SU-DHL-6 (cell line): ENCODE results near the gene PLIN5.

Experiments
- H2AFZ ChIP-seq: fragments of 200-600 bp; sonication (generic); 2 replicates; pipeline ENCODE4 v1.6.1; 2014; ENCODE audit warnings: low read depth, mild to moderate bottlenecking, moderate library complexity, mixed read lengths, antibody characterized with exemption, low read length; ENCODE audit not compliant: severe bottlenecking
- H3F3A ChIP-seq: fragments of 200-600 bp; shearing (Covaris generic); 2 replicates; pipeline ENCODE4 v1.6.0; 2016; ENCODE audit warnings: antibody characterized with exemption, mild to moderate bottlenecking; ENCODE audit not compliant: insufficient read depth
- H3K27ac ChIP-seq: fragments of 200-600 bp; sonication (generic); 2 replicates; pipeline ENCODE4 v1.5.1; 2016; ENCODE audit warnings: low read depth, mild to moderate bottlenecking, low read length, moderate library complexity, mixed read lengths
- H3K27me3 ChIP-seq: fragments of 200-600 bp; sonication (generic), shearing (Covaris generic); 2 replicates; pipeline ENCODE4 v1.6.0; 2014; ENCODE audit warnings: mild to moderate bottlenecking, low read length
- H3K36me3 ChIP-seq: fragments of 200-600 bp; sonication (generic); 2 replicates; pipeline ENCODE4 v1.6.1; 2014; ENCODE audit warnings: mild to moderate bottlenecking, low read length, mixed read lengths
- H3K4me2 ChIP-seq: fragments of 300-600, 200-600 bp; shearing (Covaris generic), sonication (generic); 2 replicates; pipeline ENCODE4 v1.6.0; 2014; ENCODE audit warnings: low read length, low read depth, mild to moderate bottlenecking; ENCODE audit not compliant: poor library complexity, severe bottlenecking
- H3K4me3 ChIP-seq: fragments of 200-600 bp; sonication (generic); 2 replicates; pipeline ENCODE4 v1.5.1; 2014; ENCODE audit warnings: antibody characterized with exemption, low read length, mild to moderate bottlenecking, mixed read lengths; ENCODE audit not compliant: insufficient read depth, poor library complexity, severe bottlenecking
- H3K79me2 ChIP-seq: fragments of 200-600 bp; sonication (generic); 2 replicates; pipeline ENCODE4 v1.6.1; 2014; ENCODE audit warnings: mild to moderate bottlenecking, low read length, moderate library complexity; ENCODE audit not compliant: insufficient read depth
- H3K9ac ChIP-seq: fragments of 200-600 bp; sonication (generic); 2 replicates; pipeline ENCODE4 v1.7.0; 2014; ENCODE audit warnings: mild to moderate bottlenecking, low read length
- H3K9me2 ChIP-seq: fragments of 200-600 bp; sonication (generic); replicated peaks from 2 replicates; pipeline ENCODE4 v1.6.1; 2014; ENCODE audit warnings: low read length; ENCODE audit not compliant: insufficient read depth
- H3K9me3 ChIP-seq: fragments of 200-600 bp; sonication (generic); 2 replicates; pipeline ENCODE4 v1.6.1; 2014; ENCODE audit warnings: low read length, mixed read lengths; ENCODE audit not compliant: insufficient read depth
- H4K20me1 ChIP-seq: fragments of 200-600 bp; sonication (generic); 2 replicates; pipeline ENCODE4 v1.6.1; 2014; ENCODE audit warnings: low read depth, mild to moderate bottlenecking, antibody characterized with exemption, low read length, moderate library complexity, mixed read lengths
- EZH2phosphoT487 ChIP-seq: fragments of 200-600 bp; sonication (generic), shearing (Covaris generic); conservative IDR thresholded peaks from 2 replicates; pipeline ENCODE4 v1.6.1; 2018; ENCODE audit warnings: mild to moderate bottlenecking, antibody characterized with exemption, low read length, moderate library complexity, mixed read lengths
- TF ChIP-seq, protein P1 (sequence below): fragments of 200-600 bp; sonication (generic); IDR thresholded peaks from one replicate; pipeline ENCODE4 v1.5.1; 2017; ENCODE audit warnings: antibody characterized with exemption, mild to moderate bottlenecking, low read length, moderate library complexity; ENCODE audit not compliant: insufficient read depth, poor library complexity, severe bottlenecking

PLIN5 gene

DNA sequence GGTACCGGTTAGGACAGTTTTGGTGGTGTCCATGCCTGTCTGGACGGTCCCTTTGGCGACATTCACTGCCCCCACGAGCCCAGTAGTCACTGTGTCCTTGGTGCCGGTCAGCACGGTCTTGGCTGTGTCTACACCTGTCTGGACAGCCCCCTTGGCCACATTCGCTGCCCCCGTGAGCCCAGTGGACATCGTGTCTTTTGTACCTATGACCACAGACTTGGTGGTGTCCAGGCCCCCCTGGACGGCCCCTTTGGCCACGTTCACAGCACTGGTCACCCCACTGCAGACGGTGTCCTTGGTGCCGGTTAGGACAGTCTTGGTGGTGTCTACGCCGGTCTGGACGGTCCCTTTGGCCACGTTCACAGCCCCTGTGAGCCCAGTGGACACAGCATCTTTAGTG lies 23.0 kb downstream of the PLIN5 start:
- H3K4me3 ChIP-seq = no peak overlapping the region
- no peaks in the 10 kb centered on the region for H3K9me3 ChIP-seq
- H3F3A ChIP-seq = no peaks in the 10 kb centered on the region
- no peaks in the 10 kb centered on the region for H3K36me3 ChIP-seq
- no peaks in the 10 kb centered on the region for H3K9me2 ChIP-seq
- TF ChIP-seq, protein P1, sequence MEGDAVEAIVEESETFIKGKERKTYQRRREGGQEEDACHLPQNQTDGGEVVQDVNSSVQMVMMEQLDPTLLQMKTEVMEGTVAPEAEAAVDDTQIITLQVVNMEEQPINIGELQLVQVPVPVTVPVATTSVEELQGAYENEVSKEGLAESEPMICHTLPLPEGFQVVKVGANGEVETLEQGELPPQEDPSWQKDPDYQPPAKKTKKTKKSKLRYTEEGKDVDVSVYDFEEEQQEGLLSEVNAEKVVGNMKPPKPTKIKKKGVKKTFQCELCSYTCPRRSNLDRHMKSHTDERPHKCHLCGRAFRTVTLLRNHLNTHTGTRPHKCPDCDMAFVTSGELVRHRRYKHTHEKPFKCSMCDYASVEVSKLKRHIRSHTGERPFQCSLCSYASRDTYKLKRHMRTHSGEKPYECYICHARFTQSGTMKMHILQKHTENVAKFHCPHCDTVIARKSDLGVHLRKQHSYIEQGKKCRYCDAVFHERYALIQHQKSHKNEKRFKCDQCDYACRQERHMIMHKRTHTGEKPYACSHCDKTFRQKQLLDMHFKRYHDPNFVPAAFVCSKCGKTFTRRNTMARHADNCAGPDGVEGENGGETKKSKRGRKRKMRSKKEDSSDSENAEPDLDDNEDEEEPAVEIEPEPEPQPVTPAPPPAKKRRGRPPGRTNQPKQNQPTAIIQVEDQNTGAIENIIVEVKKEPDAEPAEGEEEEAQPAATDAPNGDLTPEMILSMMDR = no peak
- no peak for TF ChIP-seq EZH2phosphoT487
- no peak overlapping the region for H3K27ac ChIP-seq
- H3K79me2 ChIP-seq = no peaks in the 10 kb centered on the region
- no peak overlapping the region for H3K4me2 ChIP-seq
- no peak overlapping the region for H3K9ac ChIP-seq
- no peaks in the 10 kb centered on the region for H3K27me3 ChIP-seq
- H2AFZ ChIP-seq = no peak overlapping the region
- no peaks in the 10 kb centered on the region for H4K20me1 ChIP-seq

DNA sequence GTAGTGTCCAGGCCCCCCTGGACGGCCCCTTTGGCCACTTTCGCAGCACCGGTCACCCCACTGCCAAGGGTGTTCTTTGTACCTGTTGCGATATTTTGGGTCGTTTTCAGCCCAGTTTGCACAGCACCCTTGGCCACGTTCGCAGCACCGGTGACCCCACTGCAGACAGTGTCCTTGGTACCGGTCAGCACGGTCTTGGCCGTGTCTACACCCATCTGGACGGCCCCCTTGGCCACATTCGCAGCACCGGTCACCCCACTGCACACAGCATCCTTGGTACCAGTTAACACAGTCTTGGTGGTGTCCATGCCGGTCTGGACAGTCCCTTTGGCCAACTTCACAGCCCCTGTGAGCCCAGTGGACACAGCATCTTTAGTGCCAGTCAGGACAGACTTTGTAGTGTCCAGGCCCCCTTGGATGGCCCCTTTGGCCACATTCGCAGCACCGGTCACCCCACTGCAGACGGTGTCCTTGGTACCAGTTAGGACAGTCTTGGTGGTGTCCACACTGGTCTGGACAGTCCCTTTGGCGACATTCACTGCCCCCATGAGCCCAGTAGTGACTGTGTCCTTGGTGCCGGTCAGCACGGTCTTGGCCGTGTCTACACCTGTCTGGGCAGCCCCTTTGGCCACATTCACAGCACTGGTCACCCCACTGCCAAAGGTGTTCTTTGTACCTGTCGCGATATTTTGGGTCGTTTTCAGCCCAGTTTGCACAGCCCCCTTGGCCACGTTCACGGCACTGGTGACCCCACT lies 23.5 kb downstream of the PLIN5 start:
- no peak for TF ChIP-seq EZH2phosphoT487
- TF ChIP-seq, protein P1 = no peak
- H3K27ac ChIP-seq = no peak overlapping the region
- H3K27me3 ChIP-seq = no peaks in the 10 kb centered on the region

DNA sequence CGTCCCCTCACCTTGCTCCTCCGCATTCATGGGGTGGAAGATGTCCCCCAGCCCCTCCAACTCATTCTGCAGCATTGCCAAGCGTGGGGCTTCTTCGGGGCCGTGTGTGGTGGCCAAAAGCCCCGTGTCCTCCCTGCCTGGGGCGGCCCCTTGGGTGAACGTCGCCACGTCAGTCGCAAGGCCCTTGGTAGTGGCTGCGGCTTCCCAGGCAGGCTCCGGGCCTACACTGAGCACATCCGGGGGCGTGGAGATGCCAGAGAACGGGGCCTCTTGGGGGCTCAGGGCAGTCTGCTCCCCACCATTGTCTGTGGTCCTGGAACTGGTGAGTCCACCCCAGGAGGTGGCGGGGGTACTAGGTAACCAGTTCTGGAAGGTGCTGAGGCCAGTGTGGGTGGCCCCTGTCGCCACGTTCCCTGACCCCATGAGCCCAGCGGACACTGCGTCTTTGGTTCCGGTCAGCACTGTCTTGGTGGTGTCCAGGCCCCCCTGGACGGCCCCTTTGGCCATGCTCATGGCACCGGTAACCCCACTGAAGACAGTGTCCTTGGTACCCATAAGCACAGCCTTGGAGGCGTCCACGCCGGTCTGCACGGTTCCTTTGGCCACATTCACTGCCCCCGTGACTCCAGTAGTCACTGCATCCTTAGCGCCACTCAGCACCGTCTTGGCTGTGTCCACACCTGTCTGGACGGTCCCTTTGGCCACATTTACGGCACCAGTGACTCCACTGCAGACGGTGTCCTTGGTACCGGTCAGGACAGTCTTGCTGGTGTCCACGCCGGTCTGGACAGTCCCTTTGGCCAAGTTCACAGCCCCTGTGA lies 24.4 kb downstream of the PLIN5 start:
- Histone ChIP-seq H3K27me3 (no peaks in the 10 kb centered on the region), H3K27ac (no peak overlapping the region), H3K4me3 (no peak overlapping the region), H3K9me3 (no peaks in the 10 kb centered on the region), H2AFZ (no peak overlapping the region), H3K9me2 (no peaks in the 10 kb centered on the region), H3K36me3 (no peaks in the 10 kb centered on the region), H4K20me1 (no peaks in the 10 kb centered on the region), H3K9ac (no peak overlapping the region), H3K4me2 (no peak overlapping the region), H3F3A (no peaks in the 10 kb centered on the region), H3K79me2 (no peaks in the 10 kb centered on the region)
- TF ChIP-seq, protein P1 = no peak
- no peak for TF ChIP-seq EZH2phosphoT487

More for the DNA sequence above, 23.5 kb downstream of the PLIN5 start:
- Histone ChIP-seq H3K9ac (no peak overlapping the region), H4K20me1 (no peaks in the 10 kb centered on the region), H2AFZ (no peak overlapping the region), H3K4me2 (no peak overlapping the region), H3K79me2 (no peaks in the 10 kb centered on the region), H3K4me3 (no peak overlapping the region), H3K36me3 (no peaks in the 10 kb centered on the region), H3K9me3 (no peaks in the 10 kb centered on the region), H3K9me2 (no peaks in the 10 kb centered on the region), H3F3A (no peaks in the 10 kb centered on the region)
